ENCODE measurements around the gene COMMD9.

- TF ChIP-seq CTCF (IDR thresholded peaks at IDR 0.05) (no peak), EZH2 (IDR thresholded peaks at IDR 0.05; ENCODE audit: borderline replicate concordance, insufficient read depth, low read depth, low read length, poor library complexity, severe bottlenecking) (no peak)
Measured at GRCh38 chr11:36264011-36264972, 24.9 kb downstream of the COMMD9 start.
